Lower leg skin (tissue), 3 donors: Measurements from ENCODE around the gene GIGYF2.
"Not testable (repeated sequence)": the region's sequence is repeated elsewhere in the genome, so short reads cannot be mapped to it uniquely, and the experiment has no call there.

ENCODE experiments used
- CTCF ChIP-seq, 3 donors: fragments of 450-650 bp; IDR thresholded peaks; one replicate each; pipeline ENCODE4 v1.5.1; 2016; ENCODE audit warnings: antibody characterized with exemption in 3 of 3, mild to moderate bottlenecking in 3 of 3, moderate library complexity in 2 of 3
- POLR2A ChIP-seq, 2 donors: fragments of 450-650 bp; IDR thresholded peaks; one replicate each; pipeline ENCODE4 v1.6.1; 2016 to 2017; ENCODE audit warnings: antibody characterized with exemption in 2 of 2, mild to moderate bottlenecking in 1 of 2, moderate library complexity in 1 of 2

- TF ChIP-seq CTCF, POLR2A (IDR thresholded peaks at IDR 0.05): not testable (repeated sequence)
These were observed 22.9 kb downstream of the GIGYF2 start for GRCh38 chr2:232720056-232720455.
